ENCODE measurements around the gene TP53TG5.

The TP53TG5 gene

GRCh38 chr20:45323731-45324130, 54.4 kb downstream of the TP53TG5 start:
- no peak for DNase-seq (ENCODE audit: low read depth)

GRCh38 chr20:45322952-45323383, 55.2 kb downstream of the TP53TG5 start:
- DNase-seq (ENCODE audit: low read depth): no peak
